ENCODE data around the gene JMJD1C. TPM values are rescaled to one million over a fixed set of nuclear protein-coding genes. Genes with fewer than 3 reads are reported as not detected.
A peak's percentile ranks its signal among the peaks of the same experiment; 100 is the strongest.

The JMJD1C gene
- total and polyA plus RNA-seq, 12 donors: 36.0 to 124 (median 57.2) TPM

DNA sequence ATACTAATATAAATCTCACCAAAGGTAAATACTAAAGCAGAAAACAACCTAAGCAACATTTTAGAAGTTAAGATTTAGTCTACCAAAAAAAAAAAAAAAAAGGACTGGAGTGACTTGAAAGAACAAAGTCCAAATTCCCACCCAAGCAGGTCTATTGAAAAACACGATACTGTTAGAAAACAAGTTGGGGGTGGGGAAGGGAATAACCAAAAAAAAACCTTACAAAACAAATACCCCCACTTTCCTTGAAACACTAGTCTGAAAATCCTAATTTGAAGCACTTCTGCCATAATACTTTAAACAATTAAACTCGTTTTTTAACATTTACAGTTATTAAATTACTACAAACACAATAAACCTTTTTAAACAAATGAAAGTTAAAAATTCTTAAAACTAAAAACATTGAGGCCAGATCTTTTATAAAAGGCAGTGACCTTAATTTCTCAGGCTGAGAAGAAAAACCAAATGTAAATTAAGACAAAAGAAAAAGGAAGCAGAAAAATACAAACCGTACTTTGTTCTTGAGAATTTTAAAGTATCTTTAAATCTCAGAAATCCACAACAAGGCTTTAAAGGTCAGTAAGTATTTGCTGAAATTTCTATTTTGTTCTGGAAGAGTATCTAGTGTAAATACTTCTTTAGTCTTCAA lies 197.5 kb downstream of the JMJD1C start:
- DNase-seq: no peak
- TF ChIP-seq, protein P1, sequence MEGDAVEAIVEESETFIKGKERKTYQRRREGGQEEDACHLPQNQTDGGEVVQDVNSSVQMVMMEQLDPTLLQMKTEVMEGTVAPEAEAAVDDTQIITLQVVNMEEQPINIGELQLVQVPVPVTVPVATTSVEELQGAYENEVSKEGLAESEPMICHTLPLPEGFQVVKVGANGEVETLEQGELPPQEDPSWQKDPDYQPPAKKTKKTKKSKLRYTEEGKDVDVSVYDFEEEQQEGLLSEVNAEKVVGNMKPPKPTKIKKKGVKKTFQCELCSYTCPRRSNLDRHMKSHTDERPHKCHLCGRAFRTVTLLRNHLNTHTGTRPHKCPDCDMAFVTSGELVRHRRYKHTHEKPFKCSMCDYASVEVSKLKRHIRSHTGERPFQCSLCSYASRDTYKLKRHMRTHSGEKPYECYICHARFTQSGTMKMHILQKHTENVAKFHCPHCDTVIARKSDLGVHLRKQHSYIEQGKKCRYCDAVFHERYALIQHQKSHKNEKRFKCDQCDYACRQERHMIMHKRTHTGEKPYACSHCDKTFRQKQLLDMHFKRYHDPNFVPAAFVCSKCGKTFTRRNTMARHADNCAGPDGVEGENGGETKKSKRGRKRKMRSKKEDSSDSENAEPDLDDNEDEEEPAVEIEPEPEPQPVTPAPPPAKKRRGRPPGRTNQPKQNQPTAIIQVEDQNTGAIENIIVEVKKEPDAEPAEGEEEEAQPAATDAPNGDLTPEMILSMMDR (IDR thresholded peaks at IDR 0.05): no peak
- TF ChIP-seq POLR2A (IDR thresholded peaks at IDR 0.05): no peak
- H3K27me3 ChIP-seq: no peaks in the 10 kb centered on the region
- intact Hi-C loops (cut with DNase I): loop anchor here in 1 of 2 donors (10.0 kb wide), 1 partner anchor 53 kb away; no protein-coding TSS in a partner anchor
- H3K36me3 ChIP-seq (replicated peaks in 1 of 2): no peaks in the 10 kb centered on the region
- H3K27ac ChIP-seq: peak overlapping the region; percentile 88 to 95 (median 91)
- H3K4me1 ChIP-seq (replicated peaks in 1 of 2): peaks cover 11 to 33% of the 10 kb centered on the region in 2 donors
- no peaks in the 10 kb centered on the region for H3K9me3 ChIP-seq (replicated peaks in 1 of 3)
- H3K4me3 ChIP-seq: peak overlapping the region; percentile 22 to 74 (median 56)
- 0 to 1% (median 0%) methylated on average over 3 of the region's 3 CpGs for WGBS, 4 donors

DNA sequence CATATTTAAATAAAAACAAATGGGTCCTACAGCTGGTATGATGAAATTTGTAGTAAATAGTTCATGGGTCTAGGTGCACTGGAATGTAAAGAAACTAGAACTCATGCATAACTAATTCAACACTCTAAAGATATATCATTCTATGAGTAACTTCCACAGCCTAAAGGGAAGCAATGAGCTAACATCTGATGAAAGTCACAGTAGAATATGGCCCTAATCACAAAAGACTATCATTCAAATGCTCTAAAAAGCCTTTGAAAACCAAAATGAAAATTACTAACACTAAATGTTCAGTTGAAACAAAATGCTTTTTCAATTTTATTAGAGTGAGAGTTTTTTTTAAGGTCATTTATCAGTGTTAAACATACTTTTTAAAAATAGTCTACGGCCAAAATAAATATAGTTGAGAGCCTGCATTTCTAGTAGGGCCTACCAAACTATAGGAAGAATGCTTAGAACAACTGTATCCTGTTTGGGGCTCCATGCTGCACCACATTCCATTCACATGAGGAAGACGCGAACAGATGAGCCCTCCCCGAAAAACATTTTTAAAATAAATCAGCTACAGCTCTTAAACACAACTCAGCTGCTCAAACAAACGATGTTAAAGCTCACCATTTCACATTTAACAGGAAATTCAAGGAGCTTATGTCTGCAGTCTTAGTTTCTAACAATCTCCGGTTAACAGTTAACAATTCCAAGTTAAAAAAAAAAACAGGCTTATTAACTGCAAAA lies 198.2 kb downstream of the JMJD1C start:
- H3K9me3 ChIP-seq (replicated peaks in 1 of 3): no peaks in the 10 kb centered on the region
- peak overlapping the region; percentile 63 to 93 (median 90) for H3K27ac ChIP-seq
- 0% methylated on average over 6 of the region's 6 CpGs for WGBS, 4 donors
- intact Hi-C loops (cut with DNase I): loop anchor here in 1 of 2 donors (10.0 kb wide), 1 partner anchor 53 kb away; no protein-coding TSS in a partner anchor
- TF ChIP-seq, protein P1 (IDR thresholded peaks at IDR 0.05): no peak
- no peak for TF ChIP-seq POLR2A (IDR thresholded peaks at IDR 0.05)
- H3K4me3 ChIP-seq: peak overlapping the region in 3 of 4 donors; percentile 43 to 74 (median 68)
- no peaks in the 10 kb centered on the region for H3K36me3 ChIP-seq (replicated peaks in 1 of 2)
- peaks cover 11 to 38% of the 10 kb centered on the region in 2 donors for H3K4me1 ChIP-seq (replicated peaks in 1 of 2)
- H3K27me3 ChIP-seq: no peaks in the 10 kb centered on the region
- peak in 1 of 7 donors; percentile 38 for DNase-seq

DNA sequence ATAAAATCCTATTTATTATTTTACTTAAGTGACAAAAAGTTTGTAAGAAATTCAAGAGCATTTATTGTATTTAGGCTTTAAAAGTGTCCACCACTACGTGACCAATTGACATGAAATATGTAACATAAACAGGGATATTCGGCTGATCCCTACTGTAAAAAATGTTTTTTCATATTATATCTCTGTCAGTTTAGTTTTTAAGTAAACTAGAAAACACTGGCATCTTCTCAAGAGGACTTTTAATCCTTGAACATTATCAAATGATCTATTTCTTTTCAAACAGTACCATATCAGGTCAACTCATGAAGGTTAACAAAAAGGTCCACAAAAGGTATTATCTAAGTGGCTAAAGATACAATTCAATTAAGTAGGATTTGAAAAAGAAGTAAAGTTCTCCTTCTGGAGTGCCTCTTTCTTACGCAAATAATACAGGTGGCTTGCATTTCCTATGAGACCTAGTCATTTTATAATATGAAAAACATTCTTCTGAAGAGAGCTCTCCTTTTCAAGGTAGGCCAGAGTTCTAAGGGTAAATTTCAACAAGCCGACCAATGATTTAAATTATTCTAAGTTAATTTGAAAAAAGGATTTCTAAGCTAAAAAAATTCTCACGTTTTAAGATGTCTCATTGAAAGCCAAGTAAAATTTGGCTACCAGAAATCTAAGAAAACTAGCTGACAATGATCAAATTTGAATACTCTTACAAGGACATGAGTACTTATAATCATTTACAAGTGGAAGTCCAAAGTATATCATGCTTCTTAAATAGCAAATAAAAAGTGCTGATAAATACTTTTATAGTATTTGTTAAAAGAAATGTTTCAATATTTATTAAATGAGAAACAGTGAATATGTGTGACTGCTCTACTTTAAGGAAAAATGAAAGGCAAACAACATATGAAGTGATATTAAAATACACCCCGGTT lies 199.1 kb downstream of the JMJD1C start:
- intact Hi-C loops (cut with DNase I): loop anchor here in 1 of 2 donors (10.0 kb wide), 1 partner anchor 52 kb away; no protein-coding TSS in a partner anchor
- Histone ChIP-seq H3K27me3 (no peaks in the 10 kb centered on the region), H3K9me3 (replicated peaks in 1 of 3) (no peaks in the 10 kb centered on the region), H3K27ac (peak overlapping the region; percentile 27 to 93 (median 88)), H3K4me3 (peak overlapping the region in 3 of 4 donors; percentile 15 to 74 (median 43)), H3K36me3 (replicated peaks in 1 of 2) (no peaks in the 10 kb centered on the region), H3K4me1 (replicated peaks in 1 of 2) (peaks cover 19 to 48% of the 10 kb centered on the region in 2 donors)
- DNase-seq: no peak
- 2 to 5% (median 4%) methylated on average over 6 of the region's 6 CpGs for WGBS, 4 donors
- TF ChIP-seq, protein P1 (IDR thresholded peaks at IDR 0.05): no peak
- TF ChIP-seq POLR2A (IDR thresholded peaks at IDR 0.05): no peak

Measured in adrenal gland (tissue), 12 donors.